Measurements from ENCODE around the gene CDHR5.

CDHR5 gene, protein sequence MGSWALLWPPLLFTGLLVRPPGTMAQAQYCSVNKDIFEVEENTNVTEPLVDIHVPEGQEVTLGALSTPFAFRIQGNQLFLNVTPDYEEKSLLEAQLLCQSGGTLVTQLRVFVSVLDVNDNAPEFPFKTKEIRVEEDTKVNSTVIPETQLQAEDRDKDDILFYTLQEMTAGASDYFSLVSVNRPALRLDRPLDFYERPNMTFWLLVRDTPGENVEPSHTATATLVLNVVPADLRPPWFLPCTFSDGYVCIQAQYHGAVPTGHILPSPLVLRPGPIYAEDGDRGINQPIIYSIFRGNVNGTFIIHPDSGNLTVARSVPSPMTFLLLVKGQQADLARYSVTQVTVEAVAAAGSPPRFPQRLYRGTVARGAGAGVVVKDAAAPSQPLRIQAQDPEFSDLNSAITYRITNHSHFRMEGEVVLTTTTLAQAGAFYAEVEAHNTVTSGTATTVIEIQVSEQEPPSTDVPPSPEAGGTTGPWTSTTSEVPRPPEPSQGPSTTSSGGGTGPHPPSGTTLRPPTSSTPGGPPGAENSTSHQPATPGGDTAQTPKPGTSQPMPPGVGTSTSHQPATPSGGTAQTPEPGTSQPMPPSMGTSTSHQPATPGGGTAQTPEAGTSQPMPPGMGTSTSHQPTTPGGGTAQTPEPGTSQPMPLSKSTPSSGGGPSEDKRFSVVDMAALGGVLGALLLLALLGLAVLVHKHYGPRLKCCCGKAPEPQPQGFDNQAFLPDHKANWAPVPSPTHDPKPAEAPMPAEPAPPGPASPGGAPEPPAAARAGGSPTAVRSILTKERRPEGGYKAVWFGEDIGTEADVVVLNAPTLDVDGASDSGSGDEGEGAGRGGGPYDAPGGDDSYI

DNA sequence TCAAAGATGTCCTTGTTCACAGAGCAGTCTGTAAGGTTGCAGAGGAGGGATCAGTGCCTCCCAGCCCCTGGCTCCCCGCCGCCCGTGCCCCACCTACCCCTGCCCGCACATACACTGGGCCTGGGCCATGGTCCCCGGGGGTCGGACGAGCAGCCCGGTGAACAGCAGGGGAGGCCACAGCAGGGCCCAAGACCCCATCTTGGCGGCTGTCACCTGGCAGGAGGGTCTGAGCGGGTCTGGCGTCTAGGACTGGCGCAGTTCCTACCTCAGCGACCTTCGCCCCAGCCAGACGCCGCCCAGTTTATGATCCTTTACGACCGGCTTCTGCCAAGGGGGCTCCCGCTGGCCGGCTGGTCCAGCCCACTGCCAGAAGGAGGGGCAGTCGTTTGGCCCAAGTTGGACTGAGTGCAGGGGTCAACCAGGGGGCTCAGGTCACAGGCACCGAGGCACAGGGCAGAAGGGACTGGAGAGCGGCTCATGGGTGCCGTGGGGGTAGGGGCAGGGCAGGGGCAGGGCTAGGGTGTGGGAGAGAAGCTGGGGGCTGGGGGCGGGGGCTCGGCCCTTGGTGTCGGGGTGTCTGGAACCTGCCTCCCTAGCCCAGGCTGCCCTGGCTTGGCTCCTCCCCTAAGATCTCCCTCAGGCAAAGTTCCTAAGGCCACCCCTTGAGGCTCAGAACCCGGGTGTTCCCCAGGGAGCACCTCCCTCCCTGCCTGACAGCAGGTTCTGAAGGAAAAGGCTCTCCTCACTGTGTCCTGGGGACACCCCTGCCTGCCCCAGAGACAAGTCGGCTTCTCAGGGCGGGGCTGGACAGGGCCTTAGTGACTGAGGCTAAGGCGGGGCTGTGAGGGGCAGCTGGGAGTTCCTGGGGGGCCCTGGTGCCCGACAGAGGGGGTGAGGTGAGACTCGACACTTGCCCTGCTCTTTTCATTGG lies at the start of gene CDHR5:
Gene CDHR5, minus strand, starts transcription at position 251 of the 931 bp plus-strand sequence. Its CDS starts 53 bp downstream, at position 198.
- no peaks in the 10 kb centered on the region for H3K27me3 ChIP-seq (ENCODE audit: control insufficient read depth, low read length)
- H3K36me3 ChIP-seq (ENCODE audit: control insufficient read depth, low read length): no peaks in the 10 kb centered on the region
- no peaks in the 10 kb centered on the region for H4K20me1 ChIP-seq (ENCODE audit: control insufficient read depth, insufficient read depth, low read depth, low read length)
- no peak within 1 kb of the TSS for H3K4me3 ChIP-seq (ENCODE audit: low read length)
- H3K79me2 ChIP-seq (ENCODE audit: control insufficient read depth, low read length): no peaks in the 10 kb centered on the region
- peaks cover 13% of the 10 kb centered on the region for H3K4me1 ChIP-seq (ENCODE audit: control insufficient read depth, low read length)
- no peak within 1 kb of the TSS for H3K4me2 ChIP-seq (ENCODE audit: low read length)
- H3K27ac ChIP-seq (ENCODE audit: low read depth, low read length): no peak within 1 kb of the TSS
- TF ChIP-seq, protein P1, sequence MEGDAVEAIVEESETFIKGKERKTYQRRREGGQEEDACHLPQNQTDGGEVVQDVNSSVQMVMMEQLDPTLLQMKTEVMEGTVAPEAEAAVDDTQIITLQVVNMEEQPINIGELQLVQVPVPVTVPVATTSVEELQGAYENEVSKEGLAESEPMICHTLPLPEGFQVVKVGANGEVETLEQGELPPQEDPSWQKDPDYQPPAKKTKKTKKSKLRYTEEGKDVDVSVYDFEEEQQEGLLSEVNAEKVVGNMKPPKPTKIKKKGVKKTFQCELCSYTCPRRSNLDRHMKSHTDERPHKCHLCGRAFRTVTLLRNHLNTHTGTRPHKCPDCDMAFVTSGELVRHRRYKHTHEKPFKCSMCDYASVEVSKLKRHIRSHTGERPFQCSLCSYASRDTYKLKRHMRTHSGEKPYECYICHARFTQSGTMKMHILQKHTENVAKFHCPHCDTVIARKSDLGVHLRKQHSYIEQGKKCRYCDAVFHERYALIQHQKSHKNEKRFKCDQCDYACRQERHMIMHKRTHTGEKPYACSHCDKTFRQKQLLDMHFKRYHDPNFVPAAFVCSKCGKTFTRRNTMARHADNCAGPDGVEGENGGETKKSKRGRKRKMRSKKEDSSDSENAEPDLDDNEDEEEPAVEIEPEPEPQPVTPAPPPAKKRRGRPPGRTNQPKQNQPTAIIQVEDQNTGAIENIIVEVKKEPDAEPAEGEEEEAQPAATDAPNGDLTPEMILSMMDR (IDR thresholded peaks at IDR 0.05; ENCODE audit: low read depth, low read length, poor library complexity, severe bottlenecking): no peak
- TF ChIP-seq EZH2phosphoT487 (IDR thresholded peaks at IDR 0.05; ENCODE audit: borderline replicate concordance, low read length): no peak
- H3K9me2 ChIP-seq (replicated peaks; ENCODE audit: control insufficient read depth, low read length): no peaks in the 10 kb centered on the region
- H3K9me3 ChIP-seq (ENCODE audit: control insufficient read depth, insufficient read depth, low read length): no peaks in the 10 kb centered on the region
- no peaks in the 10 kb centered on the region for H3F3A ChIP-seq (ENCODE audit: control insufficient read depth, insufficient read depth)

DNA sequence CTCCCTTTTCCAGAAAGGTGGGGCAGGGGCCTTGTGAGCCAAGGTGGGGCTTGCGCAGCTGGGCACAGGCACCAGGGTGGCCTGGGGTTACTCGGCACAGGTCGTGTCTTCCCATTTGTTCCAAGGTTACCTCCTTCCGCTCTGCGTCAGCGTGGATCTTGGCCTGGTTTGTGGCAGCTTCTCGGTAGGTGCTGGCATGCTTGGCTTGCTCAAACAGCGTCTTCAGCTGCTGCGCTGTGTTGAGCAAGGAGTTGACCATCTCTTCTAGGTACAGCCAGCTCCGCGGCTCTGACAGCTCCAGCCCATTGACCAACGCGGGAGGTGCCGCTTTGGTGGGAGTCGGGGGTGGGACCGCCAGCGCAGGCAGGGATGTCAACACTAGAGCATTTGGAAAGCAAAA lies 49.7 kb upstream of the CDHR5 start:
- Histone ChIP-seq H3K9me3 (ENCODE audit: control insufficient read depth, insufficient read depth, low read length) (no peaks in the 10 kb centered on the region), H3K4me3 (ENCODE audit: low read length) (no peak overlapping the region), H3F3A (ENCODE audit: control insufficient read depth, insufficient read depth) (no peaks in the 10 kb centered on the region), H3K9me2 (replicated peaks; ENCODE audit: control insufficient read depth, low read length) (no peaks in the 10 kb centered on the region), H3K4me2 (ENCODE audit: low read length) (no peak overlapping the region), H3K27me3 (ENCODE audit: control insufficient read depth, low read length) (no peaks in the 10 kb centered on the region), H3K4me1 (ENCODE audit: control insufficient read depth, low read length) (no peaks in the 10 kb centered on the region), H3K79me2 (ENCODE audit: control insufficient read depth, low read length) (no peaks in the 10 kb centered on the region), H3K27ac (ENCODE audit: low read depth, low read length) (no peak overlapping the region), H4K20me1 (ENCODE audit: control insufficient read depth, insufficient read depth, low read depth, low read length) (no peaks in the 10 kb centered on the region), H3K36me3 (ENCODE audit: control insufficient read depth, low read length) (peaks cover 23% of the 10 kb centered on the region)
- no peak for TF ChIP-seq EZH2phosphoT487 (IDR thresholded peaks at IDR 0.05; ENCODE audit: borderline replicate concordance, low read length)
- TF ChIP-seq, protein P1 (IDR thresholded peaks at IDR 0.05; ENCODE audit: low read depth, low read length, poor library complexity, severe bottlenecking): no peak

DNA sequence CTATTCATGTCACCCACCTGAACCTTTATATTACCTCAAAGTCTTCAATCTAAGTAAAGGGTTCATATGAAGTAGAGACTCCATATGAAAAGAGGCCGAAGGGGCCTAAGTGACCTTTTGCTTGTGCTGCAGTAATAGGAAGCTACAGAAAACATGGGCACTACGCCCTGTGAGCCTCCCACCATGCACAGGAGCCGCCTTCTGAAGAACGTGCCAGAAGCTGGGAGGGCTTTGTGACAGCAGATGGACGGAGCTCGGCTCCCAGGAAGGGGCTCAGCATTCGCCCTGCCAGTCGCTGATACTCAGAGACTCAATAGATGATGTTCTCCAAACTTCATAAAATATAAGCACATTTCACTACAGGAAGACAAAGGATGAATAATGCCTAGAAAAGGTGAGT lies 49.1 kb upstream of the CDHR5 start:
- no peak for TF ChIP-seq EZH2phosphoT487 (IDR thresholded peaks at IDR 0.05; ENCODE audit: borderline replicate concordance, low read length)
- TF ChIP-seq, protein P1 (IDR thresholded peaks at IDR 0.05; ENCODE audit: low read depth, low read length, poor library complexity, severe bottlenecking): no peak
- Histone ChIP-seq H3K4me3 (ENCODE audit: low read length) (no peak overlapping the region), H3K4me2 (ENCODE audit: low read length) (no peak overlapping the region), H3F3A (ENCODE audit: control insufficient read depth, insufficient read depth) (no peaks in the 10 kb centered on the region), H3K9me2 (replicated peaks; ENCODE audit: control insufficient read depth, low read length) (no peaks in the 10 kb centered on the region), H3K36me3 (ENCODE audit: control insufficient read depth, low read length) (peaks cover 23% of the 10 kb centered on the region), H3K4me1 (ENCODE audit: control insufficient read depth, low read length) (no peaks in the 10 kb centered on the region), H3K27ac (ENCODE audit: low read depth, low read length) (no peak overlapping the region), H3K27me3 (ENCODE audit: control insufficient read depth, low read length) (no peaks in the 10 kb centered on the region), H3K79me2 (ENCODE audit: control insufficient read depth, low read length) (no peaks in the 10 kb centered on the region), H4K20me1 (ENCODE audit: control insufficient read depth, insufficient read depth, low read depth, low read length) (no peaks in the 10 kb centered on the region), H3K9me3 (ENCODE audit: control insufficient read depth, insufficient read depth, low read length) (no peaks in the 10 kb centered on the region)
